ENCODE measurements around the gene MTTP.

GRCh38 chr4:99652596-99653436, 78.2 kb downstream of the MTTP start:
- TF ChIP-seq CTCF (IDR thresholded peaks at IDR 0.05) (no peak), POLR2A (IDR thresholded peaks at IDR 0.05) (no peak)
